Heart left ventricle (tissue), 16 donors: ENCODE results near the gene KLHL29. TPM values are rescaled to one million over a fixed set of nuclear protein-coding genes. Genes with fewer than 3 reads are reported as not detected.

Source experiments
- ATAC-seq, 4 donors: fragments of 200-7000 bp; cut with Tn5 transposase; one replicate each; pipeline ENCODE4 v1.9.1; 2020 to 2022; ENCODE audit warnings: moderate library complexity in 4 of 4, mild to moderate bottlenecking in 3 of 4, moderate number of reproducible peaks in 1 of 4
- DNase-seq, 5 donors: peaks; one replicate each; pipeline ENCODE4 v3.0.0-alpha.2; 2020
- H3K27ac ChIP-seq, 12 donors: fragments of 200-600 bp; sonication (generic) in 4 of 12; one replicate each; pipeline versions ENCODE4 v1.5.0 to v1.8.0; 2016 to 2022; ENCODE audit warnings: mild to moderate bottlenecking in 2 of 12
- H3K27me3 ChIP-seq, 9 donors: fragments of 200-600 bp; sonication (generic) in 2 of 9; one replicate each; pipeline versions ENCODE4 v1.5.1 to v1.8.0; 2016 to 2022; ENCODE audit warnings: mild to moderate bottlenecking in 3 of 9
- H3K36me3 ChIP-seq, 9 donors: fragments of 200-600 bp; sonication (generic) in 2 of 9; one replicate each; pipeline versions ENCODE4 v1.5.0 to v1.8.0; 2018 to 2022; ENCODE audit warnings: mild to moderate bottlenecking in 2 of 9
- H3K4me1 ChIP-seq, 12 donors: fragments of 200-600 bp; sonication (generic) in 4 of 12; one replicate each; pipeline versions ENCODE4 v1.5.0 to v1.8.0; 2016 to 2022; ENCODE audit warnings: mild to moderate bottlenecking in 3 of 12
- H3K4me3 ChIP-seq, 12 donors: fragments of 200-600 bp; sonication (generic) in 4 of 12; one replicate each; pipeline versions ENCODE4 v1.5.0 to v1.8.0; 2017 to 2022; ENCODE audit warnings: mild to moderate bottlenecking in 9 of 12, moderate library complexity in 4 of 12
- H3K9me3 ChIP-seq, 12 donors: fragments of 200-600 bp; sonication (generic) in 4 of 12; one replicate each; pipeline versions ENCODE4 v1.5.0 to v1.8.0; 2016 to 2022; ENCODE audit warnings: mild to moderate bottlenecking in 1 of 12
- POLR2A ChIP-seq, 2 donors: fragments of 450-650 bp; IDR thresholded peaks; one replicate each; pipeline ENCODE4 v1.6.1; 2017; ENCODE audit warnings: antibody characterized with exemption in 2 of 2, mild to moderate bottlenecking in 2 of 2, moderate library complexity in 2 of 2
- WGBS, 4 donors: extraction: QIAGEN DNeasy Blood & Tissue Kit in 2 of 4; methylation state at CpG; one replicate each; pipeline versions ENCODE4 v1.1.5 to v1.1.7; 2013 to 2018; 5-methylcytosine and 5-hydroxymethylcytosine counted together
- intact Hi-C, 10 donors: fragments of 100-400 bp; cut with DNase I; formaldehyde crosslinking; loops; one replicate each; pipeline versions ENCODE4 v1.11.1 to v1.14.2; 2022
- polyA plus RNA-seq, 2 donors: library from polyadenylated mRNA; stranded (reverse); fragments of 200-250 nt; gene quantifications; one replicate each; pipeline ENCODE4 v1.2.3, GENCODE V29; 2013
- total RNA-seq, 9 donors: library from RNA; depleted of rRNA in 2 of 9; stranded (reverse); fragments of >200 nt in 2 of 9; fragmentation: NEBNext Ultra II Directional in 3 of 9; extraction: Animal tissue kit (Norgen Biotek cat#: 25700) in 3 of 9; gene quantifications; one replicate each; pipeline versions ENCODE4 v1.1.0 to v1.2.4, GENCODE V29; 2016 to 2023
- TF ChIP-seq, protein P1 (sequence below), 12 donors: fragments of 200-600 bp; sonication (generic) in 4 of 12; IDR thresholded peaks; one replicate each; pipeline versions ENCODE4 v1.5.0 to v1.8.0; 2018 to 2022; ENCODE audit warnings: antibody characterized with exemption in 12 of 12, mild to moderate bottlenecking in 5 of 12
- donor health status: ischemic (EF 13 %, LVEDD 7.1; RV severe dilation, severe dysfunction).
- donor health status: healthy with polysubstance abuse.
- donor health status: DM: no; HTN: yes; CAD: no.
- donor health status: DM: no; HTN: no; CAD: no.
- donor health status: ischemic (EF 25% LVEDD 6.9; RV normal size, moderate dysfunction).
- donor health status: ischemic (EF 25% LVEDD 5.7; RV mildly dilated, moderate dysfunction).
- donor health status: healthy.
- donor health status: DM: yes; HTN: yes; CAD: no.
- donor health status: ischemic (EF 35%, LVEDD 5.7; RV mildly dilated, moderate dysfunction).
- donor health status: nonischemic (EF 11% LVEDD 7.7; RV severe dilation, severe dysfunction).
- donor health status: DM: yes; HTN: yes; CAD: no.
- donor health status: PGD.
- donor health status: ischemic (EF 29% LVEDD 5.4; RV normal size, mild dysfunction).
- donor health status: nonischemic (EF 23%, LVEDD 6.1; RV moderate dilation, normal function).

The KLHL29 gene
- total and polyA plus RNA-seq, 11 donors, result 0.74 to 2.7 (median 1.1) TPM

DNA sequence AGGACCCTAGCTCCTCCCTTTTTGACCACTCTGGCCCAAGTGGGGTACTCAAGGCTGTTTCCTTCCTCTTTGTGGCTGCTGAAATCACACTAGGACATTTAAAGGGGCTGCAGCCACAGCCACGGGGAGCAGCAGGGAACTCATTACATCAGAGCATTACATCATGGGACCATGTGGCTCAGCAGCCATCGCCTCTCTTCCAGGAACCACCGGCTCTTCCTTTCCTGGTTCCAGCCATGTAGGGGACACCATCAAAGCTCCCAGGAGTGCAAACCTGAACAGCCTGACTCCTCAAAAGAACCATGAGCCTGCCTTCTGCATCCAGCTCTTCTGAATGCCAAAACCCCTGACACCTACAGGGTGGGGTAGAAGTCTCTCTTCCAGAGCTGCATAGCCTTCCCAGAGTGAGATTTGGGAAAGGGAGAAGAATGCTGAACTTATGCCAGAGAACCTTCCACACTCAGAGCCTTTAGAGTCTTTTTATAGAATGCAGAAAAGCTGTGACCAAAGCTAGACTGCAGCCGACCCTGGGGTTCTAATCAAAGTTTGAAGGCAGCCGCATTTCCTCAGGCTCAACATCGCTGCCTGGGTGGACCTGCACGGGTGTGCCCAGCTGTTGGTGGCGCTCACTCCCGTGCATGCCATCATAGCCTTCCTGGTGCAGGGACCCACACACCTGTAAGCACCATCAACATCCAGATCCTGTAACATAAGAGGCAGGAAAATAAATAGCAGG is 121.7 kb downstream of the KLHL29 start:
- no peaks in the 10 kb centered on the region for H3K36me3 ChIP-seq
- intact Hi-C loops, result loop anchor here in 1 of 10 donors (10.0 kb wide), 1 partner anchor 58 kb away; no protein-coding TSS in a partner anchor
- 25 to 47% (median 30%) methylated on average over 8 to 9 of the region's 9 CpGs for WGBS, 4 donors
- peaks cover 0 to 68% (median 22%) of the 10 kb centered on the region in 12 donors for H3K4me1 ChIP-seq
- no peaks in the 10 kb centered on the region for H3K9me3 ChIP-seq
- peak overlapping the region in 1 of 12 donors; percentile 25 for H3K27ac ChIP-seq
- DNase-seq, result no peak
- H3K4me3 ChIP-seq, result no peak overlapping the region
- TF ChIP-seq, protein P1, sequence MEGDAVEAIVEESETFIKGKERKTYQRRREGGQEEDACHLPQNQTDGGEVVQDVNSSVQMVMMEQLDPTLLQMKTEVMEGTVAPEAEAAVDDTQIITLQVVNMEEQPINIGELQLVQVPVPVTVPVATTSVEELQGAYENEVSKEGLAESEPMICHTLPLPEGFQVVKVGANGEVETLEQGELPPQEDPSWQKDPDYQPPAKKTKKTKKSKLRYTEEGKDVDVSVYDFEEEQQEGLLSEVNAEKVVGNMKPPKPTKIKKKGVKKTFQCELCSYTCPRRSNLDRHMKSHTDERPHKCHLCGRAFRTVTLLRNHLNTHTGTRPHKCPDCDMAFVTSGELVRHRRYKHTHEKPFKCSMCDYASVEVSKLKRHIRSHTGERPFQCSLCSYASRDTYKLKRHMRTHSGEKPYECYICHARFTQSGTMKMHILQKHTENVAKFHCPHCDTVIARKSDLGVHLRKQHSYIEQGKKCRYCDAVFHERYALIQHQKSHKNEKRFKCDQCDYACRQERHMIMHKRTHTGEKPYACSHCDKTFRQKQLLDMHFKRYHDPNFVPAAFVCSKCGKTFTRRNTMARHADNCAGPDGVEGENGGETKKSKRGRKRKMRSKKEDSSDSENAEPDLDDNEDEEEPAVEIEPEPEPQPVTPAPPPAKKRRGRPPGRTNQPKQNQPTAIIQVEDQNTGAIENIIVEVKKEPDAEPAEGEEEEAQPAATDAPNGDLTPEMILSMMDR (IDR thresholded peaks at IDR 0.05), result no peak
- no peak for TF ChIP-seq POLR2A (IDR thresholded peaks at IDR 0.05)
- ATAC-seq, result peak; percentile 17 to 56 (median 46)
- peaks cover 0 to 4% (median 0%) of the 10 kb centered on the region in 9 donors for H3K27me3 ChIP-seq

DNA sequence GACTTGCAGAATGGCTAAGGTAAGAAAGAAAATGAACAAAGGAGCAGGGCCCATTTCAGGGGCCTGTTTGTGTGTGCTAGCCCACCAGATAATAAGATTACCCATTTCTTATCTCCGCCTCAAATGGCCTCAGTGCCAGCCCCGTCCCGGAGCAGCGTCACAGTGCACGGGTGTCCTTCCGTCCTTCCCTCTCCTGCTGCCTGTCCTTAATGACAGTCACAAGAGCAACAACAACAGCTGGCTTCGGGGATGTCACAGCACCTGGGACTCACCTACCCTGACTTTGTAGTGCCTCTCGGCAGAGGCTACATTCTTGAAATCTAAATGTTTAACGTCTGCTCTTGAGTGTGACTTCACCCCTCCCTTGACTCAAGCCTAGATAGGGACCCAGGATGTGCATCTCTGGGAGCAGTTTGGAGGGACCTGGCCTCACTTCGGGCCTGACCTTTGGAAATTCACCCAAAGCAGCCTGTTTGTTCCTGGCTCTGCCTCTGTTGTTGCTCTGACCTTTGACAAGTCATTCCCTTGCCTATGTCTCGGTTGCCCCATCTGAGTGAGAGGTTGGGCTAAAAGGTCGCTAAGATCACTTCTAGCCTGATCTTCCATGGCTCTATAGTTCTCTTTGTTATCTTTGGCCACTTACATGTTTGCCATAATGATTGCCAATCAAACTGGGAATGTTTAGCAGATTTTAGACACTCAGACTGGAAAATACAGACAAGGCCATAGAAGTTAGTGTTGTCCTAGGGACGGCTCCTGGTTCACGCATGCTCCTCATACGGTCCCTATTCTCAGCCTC is 122.5 kb downstream of the KLHL29 start:
- intact Hi-C loops, result loop anchor here in 1 of 10 donors (10.0 kb wide), 1 partner anchor 57 kb away; no protein-coding TSS in a partner anchor
- Histone ChIP-seq H3K4me1 (peaks cover 0 to 61% (median 21%) of the 10 kb centered on the region in 12 donors), H3K27ac (peak overlapping the region in 1 of 12 donors; percentile 5), H3K4me3 (no peak overlapping the region), H3K9me3 (no peaks in the 10 kb centered on the region), H3K27me3 (peaks cover 0 to 11% (median 0%) of the 10 kb centered on the region in 9 donors), H3K36me3 (no peaks in the 10 kb centered on the region)
- DNase-seq (no peak), ATAC-seq (no peak)
- WGBS, 4 donors, result 65 to 80% (median 72%) methylated on average over 15 of the region's 15 CpGs
- TF ChIP-seq POLR2A (IDR thresholded peaks at IDR 0.05), result no peak
- TF ChIP-seq, protein P1 (IDR thresholded peaks at IDR 0.05), result no peak

DNA sequence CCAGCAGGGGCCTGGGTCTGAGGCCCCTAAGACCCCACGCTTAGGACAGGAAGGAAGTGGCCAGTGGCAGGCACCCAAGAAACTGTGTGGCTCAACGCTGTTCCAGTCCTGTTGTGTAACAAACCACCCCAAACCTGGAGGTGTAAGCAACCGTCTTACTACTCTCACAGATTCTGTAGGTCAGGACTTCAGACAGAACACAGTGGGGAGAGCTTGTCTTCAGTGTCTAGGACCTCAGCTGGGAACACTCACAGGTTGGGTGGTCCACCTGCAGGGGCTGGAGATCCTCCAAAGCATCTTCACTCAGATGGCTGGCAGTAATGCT is 123.0 kb downstream of the KLHL29 start:
- H3K36me3 ChIP-seq, result no peaks in the 10 kb centered on the region
- no peak for DNase-seq
- no peak for ATAC-seq
- H3K27ac ChIP-seq, result peak overlapping the region in 1 of 12 donors; percentile 14
- peaks cover 0 to 11% (median 0%) of the 10 kb centered on the region in 9 donors for H3K27me3 ChIP-seq
- no peaks in the 10 kb centered on the region for H3K9me3 ChIP-seq
- no peak overlapping the region for H3K4me3 ChIP-seq
- peaks cover 0 to 55% (median 21%) of the 10 kb centered on the region in 12 donors for H3K4me1 ChIP-seq
- intact Hi-C loops, result loop anchor here in 1 of 10 donors (10.0 kb wide), 1 partner anchor 57 kb away; no protein-coding TSS in a partner anchor
- WGBS, 4 donors, result 51 to 81% (median 74%) methylated on average over 3 of the region's 3 CpGs
- TF ChIP-seq POLR2A (IDR thresholded peaks at IDR 0.05), result no peak
- TF ChIP-seq, protein P1 (IDR thresholded peaks at IDR 0.05), result no peak

DNA sequence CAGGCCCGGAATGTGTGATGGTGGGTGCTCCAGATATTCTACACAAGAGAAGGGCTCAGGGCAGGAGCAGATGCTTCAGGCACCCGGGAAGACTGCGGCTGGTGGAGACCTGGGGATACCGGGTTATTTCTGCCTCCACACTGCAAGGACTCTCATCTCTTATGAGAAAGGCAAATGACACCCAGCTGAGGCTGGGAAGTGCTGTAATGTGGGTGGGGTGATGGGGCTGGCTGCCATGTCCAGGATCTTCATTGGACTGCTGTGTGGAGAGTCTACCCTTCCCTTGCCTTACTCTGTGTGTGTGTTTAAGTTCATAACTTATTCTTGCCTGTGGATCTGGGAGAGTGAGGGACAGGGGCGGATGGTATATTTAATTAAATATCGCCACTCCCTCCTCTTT is 124.1 kb downstream of the KLHL29 start:
- Histone ChIP-seq H3K27me3 (peaks cover 0 to 11% (median 0%) of the 10 kb centered on the region in 9 donors), H3K36me3 (no peaks in the 10 kb centered on the region), H3K4me1 (peaks cover 0 to 46% (median 19%) of the 10 kb centered on the region in 12 donors), H3K27ac (no peak overlapping the region), H3K4me3 (no peak overlapping the region), H3K9me3 (no peaks in the 10 kb centered on the region)
- DNase-seq (peak in 1 of 5 donors; percentile 20), ATAC-seq (no peak)
- no peak for TF ChIP-seq POLR2A (IDR thresholded peaks at IDR 0.05)
- TF ChIP-seq, protein P1 (IDR thresholded peaks at IDR 0.05), result no peak
- 87 to 94% (median 93%) methylated on average over 6 of the region's 6 CpGs for WGBS, 4 donors
- intact Hi-C loops, result loop anchor here in 1 of 10 donors (10.0 kb wide), 1 partner anchor 56 kb away; no protein-coding TSS in a partner anchor
